Measurements from ENCODE around the gene CLCN5. TPM values are rescaled to one million over a fixed set of nuclear protein-coding genes. Genes with fewer than 3 reads are reported as not detected.

CLCN5 gene
- total RNA-seq, 1 donor from 2014 or later = 8.4 TPM

DNA sequence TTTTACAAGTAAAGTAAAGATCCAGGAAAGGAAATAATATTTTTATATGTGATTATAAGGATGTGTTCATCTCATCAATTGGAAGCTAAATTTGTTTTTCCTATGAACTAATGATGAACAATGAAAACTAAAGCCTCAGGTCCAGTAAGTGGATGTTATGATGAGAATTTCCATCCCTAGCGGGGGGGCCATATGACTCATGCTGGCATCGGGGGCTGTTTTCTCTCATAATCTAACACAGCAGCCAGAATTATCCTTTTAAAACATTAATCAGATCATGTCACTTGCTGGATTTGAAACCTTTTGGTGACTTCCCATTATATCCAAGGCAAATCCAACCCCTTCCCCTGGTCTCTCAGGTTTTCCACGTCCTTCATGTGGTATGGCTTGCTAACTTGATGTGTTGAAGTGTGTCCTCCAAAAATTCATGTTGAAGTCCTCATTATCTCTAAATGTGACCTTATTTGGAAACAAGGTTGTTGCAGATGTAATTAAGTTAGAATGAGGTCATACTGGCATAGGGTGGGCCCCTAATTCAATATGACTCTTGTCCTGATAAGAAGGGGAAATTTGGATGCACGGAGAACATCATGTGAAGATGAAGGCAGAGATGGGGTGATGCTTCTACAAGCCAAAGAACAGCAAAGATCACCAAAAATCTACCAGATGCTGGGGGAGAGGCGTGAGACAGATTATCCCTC is 181.6 kb downstream of the CLCN5 start:
- Histone ChIP-seq H3K4me3 (ENCODE audit: low read depth, low read length) (no peak overlapping the region), H3K36me3 (ENCODE audit: control insufficient read depth, insufficient read depth, low read length) (no peaks in the 10 kb centered on the region), H3K27me3 (ENCODE audit: control insufficient read depth, insufficient read depth, low read length) (no peaks in the 10 kb centered on the region)
- DNase-seq (ENCODE audit: low read depth) (no peak), FAIRE-seq (no peak)
- TF ChIP-seq, protein P1, sequence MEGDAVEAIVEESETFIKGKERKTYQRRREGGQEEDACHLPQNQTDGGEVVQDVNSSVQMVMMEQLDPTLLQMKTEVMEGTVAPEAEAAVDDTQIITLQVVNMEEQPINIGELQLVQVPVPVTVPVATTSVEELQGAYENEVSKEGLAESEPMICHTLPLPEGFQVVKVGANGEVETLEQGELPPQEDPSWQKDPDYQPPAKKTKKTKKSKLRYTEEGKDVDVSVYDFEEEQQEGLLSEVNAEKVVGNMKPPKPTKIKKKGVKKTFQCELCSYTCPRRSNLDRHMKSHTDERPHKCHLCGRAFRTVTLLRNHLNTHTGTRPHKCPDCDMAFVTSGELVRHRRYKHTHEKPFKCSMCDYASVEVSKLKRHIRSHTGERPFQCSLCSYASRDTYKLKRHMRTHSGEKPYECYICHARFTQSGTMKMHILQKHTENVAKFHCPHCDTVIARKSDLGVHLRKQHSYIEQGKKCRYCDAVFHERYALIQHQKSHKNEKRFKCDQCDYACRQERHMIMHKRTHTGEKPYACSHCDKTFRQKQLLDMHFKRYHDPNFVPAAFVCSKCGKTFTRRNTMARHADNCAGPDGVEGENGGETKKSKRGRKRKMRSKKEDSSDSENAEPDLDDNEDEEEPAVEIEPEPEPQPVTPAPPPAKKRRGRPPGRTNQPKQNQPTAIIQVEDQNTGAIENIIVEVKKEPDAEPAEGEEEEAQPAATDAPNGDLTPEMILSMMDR (IDR thresholded peaks at IDR 0.05; ENCODE audit: insufficient read depth, low read length, severe bottlenecking) = no peak

DNA sequence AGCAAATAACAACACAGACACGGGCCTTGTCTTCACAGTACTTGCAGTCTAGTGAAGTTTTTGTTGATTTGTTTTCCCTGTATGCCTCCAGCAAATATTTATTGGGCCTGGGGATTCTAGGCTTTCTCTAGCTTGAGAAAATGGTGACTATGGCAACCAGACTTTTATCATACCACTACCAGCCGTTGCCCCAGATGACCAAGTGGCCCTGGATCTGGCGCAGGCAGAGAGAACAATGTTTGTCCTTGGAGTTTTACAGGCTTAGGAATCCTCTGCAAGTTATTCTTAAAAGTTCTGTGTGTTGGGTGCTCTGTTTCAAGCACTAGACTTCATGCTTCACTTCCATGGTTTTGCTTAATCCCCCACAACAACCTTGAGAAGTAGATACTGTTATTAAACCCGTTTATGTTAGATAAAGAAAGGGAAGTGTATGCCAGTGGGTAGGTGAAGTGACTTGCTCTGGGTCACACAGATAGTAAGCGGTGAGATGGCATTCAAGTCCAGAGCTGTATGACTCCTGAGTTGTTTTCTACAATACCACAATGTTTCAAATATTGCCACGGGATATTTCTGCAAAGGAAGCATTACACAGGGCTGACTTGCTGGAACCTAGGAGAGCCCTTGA is 183.8 kb downstream of the CLCN5 start:
- TF ChIP-seq, protein P1 (IDR thresholded peaks at IDR 0.05; ENCODE audit: insufficient read depth, low read length, severe bottlenecking) = no peak
- FAIRE-seq = no peak

DNA sequence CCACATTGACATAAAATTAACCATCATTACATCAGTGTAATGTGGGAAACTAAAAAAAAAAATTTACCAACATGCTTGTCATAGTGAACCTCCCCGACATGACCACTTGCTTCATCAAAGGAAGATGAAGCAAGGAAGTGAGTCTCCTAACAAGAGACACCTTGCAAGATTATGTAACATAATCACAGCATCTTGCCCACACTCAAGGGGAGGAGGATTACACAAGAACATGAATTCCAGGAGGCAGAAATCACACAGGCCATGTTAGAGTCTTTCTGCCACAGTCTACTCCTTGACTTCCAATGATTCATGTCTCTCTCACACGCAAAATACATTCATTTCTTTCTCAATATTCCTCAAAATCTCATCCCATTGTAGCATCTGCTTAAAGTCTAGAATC is 185.1 kb downstream of the CLCN5 start:
- TF ChIP-seq, protein P1 (IDR thresholded peaks at IDR 0.05; ENCODE audit: insufficient read depth, low read length, severe bottlenecking) = no peak
- DNase-seq (ENCODE audit: low read depth) = peak; percentile 29
- peak; percentile 18 for FAIRE-seq
- H3K4me3 ChIP-seq (ENCODE audit: low read depth, low read length) = no peak overlapping the region
- H3K36me3 ChIP-seq (ENCODE audit: control insufficient read depth, insufficient read depth, low read length) = no peaks in the 10 kb centered on the region
- no peaks in the 10 kb centered on the region for H3K27me3 ChIP-seq (ENCODE audit: control insufficient read depth, insufficient read depth, low read length)

More for the DNA sequence above, 183.8 kb downstream of the CLCN5 start:
- Histone ChIP-seq H3K4me3 (ENCODE audit: low read depth, low read length) (no peak overlapping the region), H3K36me3 (ENCODE audit: control insufficient read depth, insufficient read depth, low read length) (no peaks in the 10 kb centered on the region), H3K27me3 (ENCODE audit: control insufficient read depth, insufficient read depth, low read length) (no peaks in the 10 kb centered on the region)
- no peak for DNase-seq (ENCODE audit: low read depth)

DNA sequence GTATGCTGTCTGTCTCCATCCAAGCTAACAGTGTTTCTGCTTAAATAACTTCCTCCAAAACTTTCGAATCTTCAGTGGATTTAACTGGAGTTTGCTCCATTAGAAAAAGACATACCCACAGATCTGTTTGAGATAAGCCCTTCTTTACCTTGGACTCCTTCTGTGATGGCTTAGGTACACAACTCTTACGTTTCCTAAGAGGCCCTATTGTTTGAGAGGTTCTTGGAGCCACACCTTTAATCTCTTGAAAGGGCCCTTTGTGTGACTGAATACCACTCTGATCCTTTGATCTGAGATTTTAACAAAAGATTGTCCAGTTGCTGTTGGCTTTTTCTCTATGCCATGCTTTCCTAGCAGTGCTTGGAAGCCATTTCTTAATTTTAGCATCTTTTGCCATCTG is 185.9 kb downstream of the CLCN5 start:
- TF ChIP-seq, protein P1 (IDR thresholded peaks at IDR 0.05; ENCODE audit: insufficient read depth, low read length, severe bottlenecking) = no peak

DNA sequence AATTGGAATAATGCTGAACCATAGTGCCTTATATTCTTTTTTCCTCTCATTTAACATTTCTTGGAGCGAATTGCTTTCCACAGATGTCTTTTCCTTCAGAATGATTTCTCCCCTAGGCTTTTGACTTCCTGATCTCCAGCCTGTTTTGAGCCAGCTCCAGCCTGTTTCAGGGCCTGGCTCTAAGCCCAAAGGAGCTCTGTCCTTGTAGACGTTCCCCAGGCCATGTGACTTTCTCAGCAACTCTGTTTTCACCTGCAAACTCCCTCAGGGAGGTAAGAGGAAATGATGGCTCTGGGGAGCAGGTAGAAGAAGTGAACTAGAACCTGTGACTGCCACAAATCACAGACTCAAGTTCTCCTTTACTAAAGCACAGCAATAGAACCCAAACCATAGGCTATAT is 189.3 kb downstream of the CLCN5 start:
- no peak overlapping the region for H3K4me3 ChIP-seq (ENCODE audit: low read depth, low read length)
- no peak for FAIRE-seq
- peak; percentile 2 for DNase-seq (ENCODE audit: low read depth)
- no peaks in the 10 kb centered on the region for H3K36me3 ChIP-seq (ENCODE audit: control insufficient read depth, insufficient read depth, low read length)
- H3K27me3 ChIP-seq (ENCODE audit: control insufficient read depth, insufficient read depth, low read length) = no peaks in the 10 kb centered on the region
- TF ChIP-seq, protein P1 (IDR thresholded peaks at IDR 0.05; ENCODE audit: insufficient read depth, low read length, severe bottlenecking) = no peak

More for the DNA sequence above, 185.9 kb downstream of the CLCN5 start:
- H3K4me3 ChIP-seq (ENCODE audit: low read depth, low read length) = no peak overlapping the region
- no peaks in the 10 kb centered on the region for H3K36me3 ChIP-seq (ENCODE audit: control insufficient read depth, insufficient read depth, low read length)
- DNase-seq (ENCODE audit: low read depth) (no peak), FAIRE-seq (no peak)
- no peaks in the 10 kb centered on the region for H3K27me3 ChIP-seq (ENCODE audit: control insufficient read depth, insufficient read depth, low read length)
